Tibial nerve (tissue), 3 donors: ENCODE measurements around the gene CNTNAP5.

Experiments
- CTCF ChIP-seq, 5 experiments: fragments of 200-600 bp in 3 of 5; fragments of 450-650 bp in 2 of 5; sonication (generic) in 3 of 5; IDR thresholded peaks; one replicate each; pipeline ENCODE4 v1.5.1; 2016 to 2019; ENCODE audit warnings: antibody characterized with exemption in 5 of 5, mild to moderate bottlenecking in 3 of 5, moderate library complexity in 2 of 5
- POLR2A ChIP-seq, 2 donors: fragments of 450-650 bp; IDR thresholded peaks; one replicate each; pipeline ENCODE4 v1.6.1; 2017; ENCODE audit warnings: antibody characterized with exemption in 2 of 2, mild to moderate bottlenecking in 2 of 2, moderate library complexity in 2 of 2

GRCh38 chr2:124092651-124093050, 67.6 kb downstream of the CNTNAP5 start:
- TF ChIP-seq POLR2A (IDR thresholded peaks at IDR 0.05): no peak
- no peak for TF ChIP-seq CTCF (IDR thresholded peaks at IDR 0.05)
